WTC11 (cell line): Measurements from ENCODE around the gene INO80. TPM values are rescaled to one million over a fixed set of nuclear protein-coding genes. Genes with fewer than 3 reads are reported as not detected.

Experiments
- ATAC-seq: fragments of 200-7000 bp; cut with Tn5 transposase; 2 replicates; pipeline ENCODE4 v1.10.0; 2021; ENCODE audit warnings: mild to moderate bottlenecking, moderate library complexity
- CTCF ChIA-PET: fragments of 300-600 bp; sonication (Branson Sonifier 250); formaldehyde crosslinking; loops from one replicate; lab custom pipeline; 2021; ENCODE audit warnings: antibody characterized with exemption; lab: Charles Lee
- POLR2A ChIA-PET: fragments of 350-600 bp; sonication (Branson Sonifier 250); formaldehyde crosslinking; loops from one replicate; lab custom pipeline; 2021; ENCODE audit warnings: antibody characterized with exemption; lab: Charles Lee
- DNase-seq: peaks from one replicate; pipeline ENCODE4 v3.0.0; 2021; ENCODE audit warnings: low spot score
- H3K27ac Mint-ChIP-seq: 2 replicates; pipeline ENCODE4 v1.8.0; 2021; ENCODE audit warnings: mixed read lengths
- H3K27me3 Mint-ChIP-seq: 2 replicates; pipeline ENCODE4 v1.8.0; 2021; ENCODE audit warnings: low read depth, mild to moderate bottlenecking, moderate library complexity, mixed read lengths
- H3K36me3 Mint-ChIP-seq: 2 replicates; pipeline ENCODE4 v1.8.0; 2021; ENCODE audit warnings: mixed read lengths
- H3K4me1 Mint-ChIP-seq: 2 replicates; pipeline ENCODE4 v1.8.0; 2022; ENCODE audit warnings: mixed read lengths
- H3K4me3 Mint-ChIP-seq: 2 replicates; pipeline ENCODE4 v1.8.0; 2021; ENCODE audit warnings: mild to moderate bottlenecking, moderate library complexity, mixed read lengths
- H3K9me3 Mint-ChIP-seq: 2 replicates; pipeline ENCODE4 v1.8.0; 2021; ENCODE audit warnings: mixed read lengths
- CBFB ChIP-seq: sonication (generic); formaldehyde crosslinking; IDR thresholded peaks from 2 replicates; pipeline ENCODE4 v1.8.1; 2022; ENCODE audit warnings: mild to moderate bottlenecking, low read depth, missing genetic modification reagents
- EMX1 ChIP-seq: fragments of 250-450 bp; sonication (Bioruptor Pico); IDR thresholded peaks from 2 replicates; pipeline ENCODE4 v1.8.0; 2021; ENCODE audit warnings: mild to moderate bottlenecking
- FOXK1 ChIP-seq: sonication (generic); formaldehyde crosslinking; IDR thresholded peaks from 2 replicates; pipeline ENCODE4 v1.8.0; 2022; ENCODE audit warnings: mild to moderate bottlenecking, moderate library complexity, missing genetic modification reagents
- GTF2I ChIP-seq: fragments of 250-450 bp; sonication (Bioruptor Pico); conservative IDR thresholded peaks from 2 replicates; pipeline ENCODE4 v1.4.0; 2021; ENCODE audit warnings: mild to moderate bottlenecking
- HMGA2 ChIP-seq: fragments of 250-450 bp; sonication (Bioruptor Pico); IDR thresholded peaks from 2 replicates; pipeline ENCODE4 v1.4.0; 2021; ENCODE audit warnings: mild to moderate bottlenecking, moderate library complexity
- JAZF1 ChIP-seq: fragments of 250-450 bp; sonication (Bioruptor Pico); IDR thresholded peaks from 2 replicates; pipeline ENCODE4 v1.9.0; 2021; ENCODE audit warnings: moderate library complexity, mild to moderate bottlenecking, inconsistent platforms
- JUN ChIP-seq: sonication (generic); formaldehyde crosslinking; IDR thresholded peaks from 2 replicates; pipeline ENCODE4 v1.8.0; 2023; ENCODE audit warnings: mild to moderate bottlenecking, missing genetic modification reagents
- SMAD4 ChIP-seq: sonication (generic); formaldehyde crosslinking; IDR thresholded peaks from 2 replicates; pipeline ENCODE4 v1.8.0; 2022; ENCODE audit warnings: mild to moderate bottlenecking, missing genetic modification reagents
- SP1 ChIP-seq: sonication (generic); formaldehyde crosslinking; conservative IDR thresholded peaks from 2 replicates; pipeline ENCODE4 v1.8.1; 2022; ENCODE audit warnings: missing genetic modification reagents
- TP53 ChIP-seq: sonication (generic); formaldehyde crosslinking; IDR thresholded peaks from 2 replicates; pipeline ENCODE4 v1.8.1; 2023; ENCODE audit warnings: mild to moderate bottlenecking, missing genetic modification reagents
- ZNF138 ChIP-seq: sonication (generic); formaldehyde crosslinking; conservative IDR thresholded peaks from 2 replicates; pipeline ENCODE4 v1.8.1; 2022; ENCODE audit warnings: mild to moderate bottlenecking, moderate library complexity, missing genetic modification reagents
- ZNF263 ChIP-seq: sonication (generic); formaldehyde crosslinking; IDR thresholded peaks from 2 replicates; pipeline ENCODE4 v1.8.1; 2022; ENCODE audit warnings: low read depth, mild to moderate bottlenecking, moderate library complexity, missing genetic modification reagents
- ZNF317 ChIP-seq: sonication (generic); formaldehyde crosslinking; IDR thresholded peaks from 2 replicates; pipeline ENCODE4 v1.8.1; 2023; ENCODE audit warnings: low read depth, mild to moderate bottlenecking, moderate library complexity, missing genetic modification reagents, borderline replicate concordance
- ZNF671 ChIP-seq: fragments of 250-450 bp; sonication (Bioruptor Pico); IDR thresholded peaks from 2 replicates; pipeline ENCODE4 v1.8.0; 2021; ENCODE audit warnings: mild to moderate bottlenecking
- total RNA-seq: library from RNA; stranded (reverse); gene quantifications from 3 replicates; pipeline ENCODE4 v1.2.3, GENCODE V29; 2021
- TF ChIP-seq, protein P1 (sequence below): sonication (generic); formaldehyde crosslinking; conservative IDR thresholded peaks from 2 replicates; pipeline ENCODE4 v1.8.1; 2022; ENCODE audit warnings: mild to moderate bottlenecking, missing genetic modification reagents
- TF ChIP-seq, protein P2 (sequence below): sonication (generic); formaldehyde crosslinking; IDR thresholded peaks from 2 replicates; pipeline ENCODE4 v1.8.0; 2022; ENCODE audit warnings: mild to moderate bottlenecking, missing genetic modification reagents
- TF ChIP-seq, protein P3 (sequence below): sonication (generic); formaldehyde crosslinking; IDR thresholded peaks from 2 replicates; pipeline ENCODE4 v1.8.1; 2023; ENCODE audit warnings: mild to moderate bottlenecking, moderate library complexity, missing genetic modification reagents
- TF ChIP-seq, protein P4 (sequence below): fragments of 250-450 bp; sonication (Bioruptor Pico); IDR thresholded peaks from 2 replicates; pipeline ENCODE4 v1.9.0; 2021; ENCODE audit warnings: moderate library complexity, mild to moderate bottlenecking, inconsistent platforms, borderline replicate concordance
- TF ChIP-seq, protein P5 (sequence below): sonication (generic); formaldehyde crosslinking; IDR thresholded peaks from 2 replicates; pipeline ENCODE4 v1.8.1; 2022; ENCODE audit warnings: low read depth, mild to moderate bottlenecking, moderate library complexity, missing genetic modification reagents, borderline replicate concordance
- TF ChIP-seq, protein P6 (sequence below): sonication (generic); formaldehyde crosslinking; IDR thresholded peaks from 2 replicates; pipeline ENCODE4 v1.8.1; 2023; ENCODE audit warnings: mild to moderate bottlenecking, missing genetic modification reagents, moderate library complexity
- TF ChIP-seq, protein P7 (sequence below): sonication (generic); formaldehyde crosslinking; IDR thresholded peaks from 2 replicates; pipeline ENCODE4 v1.8.0; 2023; ENCODE audit warnings: missing genetic modification reagents

INO80 gene
- total RNA-seq, 1 experiment from 2014 or later = 20.6 TPM

DNA sequence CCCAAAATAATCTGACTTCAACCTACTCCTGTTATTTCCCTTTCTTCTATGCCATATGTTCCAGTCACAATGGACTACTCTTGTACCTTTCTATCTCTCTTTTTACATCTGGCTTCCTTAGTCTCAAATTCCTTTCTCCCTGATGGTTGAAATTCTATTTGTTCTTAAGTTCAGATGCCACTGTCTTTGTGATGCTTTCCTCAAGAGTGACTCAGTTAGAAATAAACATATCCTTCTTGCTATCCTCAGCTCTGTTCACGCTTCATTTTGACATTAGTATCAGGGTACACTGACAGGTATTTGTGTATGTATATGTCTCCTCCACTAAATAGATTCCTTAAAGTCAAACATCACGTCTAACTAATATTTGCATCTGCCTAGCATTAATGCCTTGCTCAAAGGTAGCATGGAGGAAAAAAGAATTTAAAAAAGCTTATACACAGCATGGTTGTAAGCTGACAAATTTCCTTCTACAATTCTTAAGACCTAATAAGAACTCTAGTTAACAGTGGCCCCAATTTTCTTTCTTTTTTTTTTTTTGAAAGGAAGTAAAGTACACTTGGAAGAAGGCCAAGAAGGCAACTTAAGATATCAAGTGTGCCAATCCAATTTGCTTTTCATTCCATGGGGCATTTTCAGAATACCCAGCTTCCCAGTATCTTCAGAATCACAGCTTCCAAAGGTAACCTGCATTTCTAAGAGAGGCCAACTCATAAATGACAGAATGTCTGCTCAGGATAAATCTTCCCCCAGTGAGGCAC is 104.8 kb downstream of the INO80 start:
- Mint-ChIP-seq H3K4me1 (no peaks in the 10 kb centered on the region), H3K27me3 (no peaks in the 10 kb centered on the region), H3K4me3 (no peak overlapping the region)
- DNase-seq (no peak), ATAC-seq (no peak)
- TF ChIP-seq TP53 (CRISPR knock-in tag) (no peak), SMAD4 (no peak), ZNF317 (no peak), ZNF263 (no peak), ZNF138 (CRISPR knock-in tag) (no peak)
- TF ChIP-seq, protein P1, sequence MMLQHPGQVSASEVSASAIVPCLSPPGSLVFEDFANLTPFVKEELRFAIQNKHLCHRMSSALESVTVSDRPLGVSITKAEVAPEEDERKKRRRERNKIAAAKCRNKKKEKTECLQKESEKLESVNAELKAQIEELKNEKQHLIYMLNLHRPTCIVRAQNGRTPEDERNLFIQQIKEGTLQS (CRISPR knock-in tag) = no peak
- TF ChIP-seq, protein P2, sequence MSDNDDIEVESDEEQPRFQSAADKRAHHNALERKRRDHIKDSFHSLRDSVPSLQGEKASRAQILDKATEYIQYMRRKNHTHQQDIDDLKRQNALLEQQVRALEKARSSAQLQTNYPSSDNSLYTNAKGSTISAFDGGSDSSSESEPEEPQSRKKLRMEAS (CRISPR knock-in tag) = no peak
- TF ChIP-seq, protein P3, sequence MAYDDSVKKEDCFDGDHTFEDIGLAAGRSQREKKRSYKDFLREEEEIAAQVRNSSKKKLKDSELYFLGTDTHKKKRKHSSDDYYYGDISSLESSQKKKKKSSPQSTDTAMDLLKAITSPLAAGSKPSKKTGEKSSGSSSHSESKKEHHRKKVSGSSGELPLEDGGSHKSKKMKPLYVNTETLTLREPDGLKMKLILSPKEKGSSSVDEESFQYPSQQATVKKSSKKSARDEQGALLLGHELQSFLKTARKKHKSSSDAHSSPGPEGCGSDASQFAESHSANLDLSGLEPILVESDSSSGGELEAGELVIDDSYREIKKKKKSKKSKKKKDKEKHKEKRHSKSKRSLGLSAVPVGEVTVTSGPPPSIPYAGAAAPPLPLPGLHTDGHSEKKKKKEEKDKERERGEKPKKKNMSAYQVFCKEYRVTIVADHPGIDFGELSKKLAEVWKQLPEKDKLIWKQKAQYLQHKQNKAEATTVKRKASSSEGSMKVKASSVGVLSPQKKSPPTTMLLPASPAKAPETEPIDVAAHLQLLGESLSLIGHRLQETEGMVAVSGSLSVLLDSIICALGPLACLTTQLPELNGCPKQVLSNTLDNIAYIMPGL (CRISPR knock-in tag) = no peak
- TF ChIP-seq, all 79 proteins: peak for 0
- Mint-ChIP-seq H3K9me3 (no peaks in the 10 kb centered on the region), H3K36me3 (peaks cover 12% of the 10 kb centered on the region), H3K27ac (peak overlapping the region; percentile 67)
- CTCF ChIA-PET = interaction anchor here (1.0 to 1.3 kb wide), 3 partner anchors 11 to 105 kb away, joined by 3 read pairs; no protein-coding TSS in a partner anchor
- POLR2A ChIA-PET = no interaction called here

DNA sequence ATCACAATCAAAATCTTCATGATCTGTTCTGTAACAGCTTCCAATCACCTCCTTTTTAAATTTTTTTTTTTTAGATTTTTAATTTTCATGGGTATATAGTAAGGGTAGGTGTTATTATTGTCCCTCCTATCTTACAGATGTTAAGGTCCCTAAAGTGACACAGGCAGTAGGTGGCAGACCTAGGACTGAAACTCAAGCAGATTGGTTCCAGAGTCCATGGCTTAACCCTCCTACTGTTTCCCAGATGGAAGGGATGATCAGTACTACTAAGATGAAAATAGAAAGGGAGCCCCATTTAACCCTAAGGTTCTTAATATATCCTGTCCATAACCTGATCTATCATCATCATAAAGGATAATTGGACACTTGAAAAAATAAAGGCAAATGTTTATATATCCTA is 105.7 kb downstream of the INO80 start:
- Mint-ChIP-seq H3K36me3 (peaks cover 12% of the 10 kb centered on the region), H3K27ac (no peak overlapping the region)
- TF ChIP-seq, protein P4, sequence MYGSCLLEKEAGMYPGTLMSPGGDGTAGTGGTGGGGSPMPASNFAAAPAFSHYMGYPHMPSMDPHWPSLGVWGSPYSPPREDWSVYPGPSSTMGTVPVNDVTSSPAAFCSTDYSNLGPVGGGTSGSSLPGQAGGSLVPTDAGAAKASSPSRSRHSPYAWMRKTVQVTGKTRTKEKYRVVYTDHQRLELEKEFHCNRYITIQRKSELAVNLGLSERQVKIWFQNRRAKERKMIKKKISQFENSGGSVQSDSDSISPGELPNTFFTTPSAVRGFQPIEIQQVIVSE = no peak
- no peak for TF ChIP-seq SP1 (CRISPR knock-in tag)
- TF ChIP-seq, protein P5, sequence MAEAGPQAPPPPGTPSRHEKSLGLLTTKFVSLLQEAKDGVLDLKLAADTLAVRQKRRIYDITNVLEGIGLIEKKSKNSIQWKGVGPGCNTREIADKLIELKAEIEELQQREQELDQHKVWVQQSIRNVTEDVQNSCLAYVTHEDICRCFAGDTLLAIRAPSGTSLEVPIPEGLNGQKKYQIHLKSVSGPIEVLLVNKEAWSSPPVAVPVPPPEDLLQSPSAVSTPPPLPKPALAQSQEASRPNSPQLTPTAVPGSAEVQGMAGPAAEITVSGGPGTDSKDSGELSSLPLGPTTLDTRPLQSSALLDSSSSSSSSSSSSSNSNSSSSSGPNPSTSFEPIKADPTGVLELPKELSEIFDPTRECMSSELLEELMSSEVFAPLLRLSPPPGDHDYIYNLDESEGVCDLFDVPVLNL (CRISPR knock-in tag) = no peak
- no peak for TF ChIP-seq FOXK1
- TF ChIP-seq GTF2I = no peak
- TF ChIP-seq, protein P6, sequence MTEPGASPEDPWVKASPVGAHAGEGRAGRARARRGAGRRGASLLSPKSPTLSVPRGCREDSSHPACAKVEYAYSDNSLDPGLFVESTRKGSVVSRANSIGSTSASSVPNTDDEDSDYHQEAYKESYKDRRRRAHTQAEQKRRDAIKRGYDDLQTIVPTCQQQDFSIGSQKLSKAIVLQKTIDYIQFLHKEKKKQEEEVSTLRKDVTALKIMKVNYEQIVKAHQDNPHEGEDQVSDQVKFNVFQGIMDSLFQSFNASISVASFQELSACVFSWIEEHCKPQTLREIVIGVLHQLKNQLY (CRISPR knock-in tag) = no peak
- TF ChIP-seq JAZF1 (CRISPR knock-in tag) = no peak
- TF ChIP-seq, all 79 proteins: peak for 0
- no peak for DNase-seq
- POLR2A ChIA-PET = no interaction called here
- ATAC-seq = no peak
- no peak overlapping the region for H3K4me3 Mint-ChIP-seq
- CTCF ChIA-PET = no interaction called here
- no peaks in the 10 kb centered on the region for H3K9me3 Mint-ChIP-seq
- H3K4me1 Mint-ChIP-seq = no peaks in the 10 kb centered on the region
- H3K27me3 Mint-ChIP-seq = no peaks in the 10 kb centered on the region

DNA sequence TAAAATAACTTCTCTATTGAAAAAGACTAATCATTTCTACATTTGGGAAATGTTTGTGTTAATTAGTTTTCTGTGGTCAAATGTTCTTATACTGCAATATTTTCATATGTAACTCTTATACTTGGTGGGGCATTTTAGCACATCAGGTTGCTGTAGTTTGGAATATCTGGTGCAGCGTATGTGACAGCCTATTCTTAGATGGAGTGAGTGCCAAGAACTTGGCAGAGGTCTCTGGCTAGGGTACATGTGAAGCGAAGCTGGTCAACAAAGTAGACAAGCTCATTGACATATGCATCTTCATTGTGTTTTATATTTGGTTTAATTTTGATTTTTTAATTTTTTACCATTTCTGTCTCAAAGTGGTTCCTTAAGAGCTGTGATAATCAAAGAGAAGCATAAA is 109.6 kb downstream of the INO80 start:
- no peak overlapping the region for H3K4me3 Mint-ChIP-seq
- CTCF ChIA-PET = interaction anchor here (0.6 to 1.0 kb wide), 4 partner anchors 14 to 752 kb away, joined by 3 to 4 read pairs (median 3); no protein-coding TSS in a partner anchor
- ATAC-seq = no peak
- H3K27me3 Mint-ChIP-seq = no peaks in the 10 kb centered on the region
- TF ChIP-seq EMX1 (CRISPR knock-in tag) (no peak), CBFB (no peak), HMGA2 (CRISPR knock-in tag) (no peak), JUN (CRISPR knock-in tag) (no peak), ZNF671 (CRISPR knock-in tag) (no peak)
- TF ChIP-seq, protein P7, sequence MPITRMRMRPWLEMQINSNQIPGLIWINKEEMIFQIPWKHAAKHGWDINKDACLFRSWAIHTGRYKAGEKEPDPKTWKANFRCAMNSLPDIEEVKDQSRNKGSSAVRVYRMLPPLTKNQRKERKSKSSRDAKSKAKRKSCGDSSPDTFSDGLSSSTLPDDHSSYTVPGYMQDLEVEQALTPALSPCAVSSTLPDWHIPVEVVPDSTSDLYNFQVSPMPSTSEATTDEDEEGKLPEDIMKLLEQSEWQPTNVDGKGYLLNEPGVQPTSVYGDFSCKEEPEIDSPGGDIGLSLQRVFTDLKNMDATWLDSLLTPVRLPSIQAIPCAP (CRISPR knock-in tag) = no peak
- peaks cover 13% of the 10 kb centered on the region for H3K36me3 Mint-ChIP-seq
- no peaks in the 10 kb centered on the region for H3K4me1 Mint-ChIP-seq
- no peak for DNase-seq
- no peaks in the 10 kb centered on the region for H3K9me3 Mint-ChIP-seq
- no peak overlapping the region for H3K27ac Mint-ChIP-seq
- POLR2A ChIA-PET = no interaction called here
